SJSA1 (cell line): ENCODE measurements around the gene ZBTB16. TPM values are rescaled to one million over a fixed set of nuclear protein-coding genes. Genes with fewer than 3 reads are reported as not detected.

Experiments used
- DNase-seq, 2 experiments: peaks; one replicate each; pipeline ENCODE4 v3.0.0-alpha.2; 2015 to 2020; ENCODE audit warnings: low spot score in 2 of 2, low read depth in 1 of 2
- H3K27ac ChIP-seq: fragments of 250-450 bp; sonication (Bioruptor Pico); 2 replicates; pipeline ENCODE4 v1.5.1; 2020; ENCODE audit warnings: mild to moderate bottlenecking, moderate library complexity
- H3K27me3 ChIP-seq: fragments of 250-450 bp; sonication (Bioruptor Pico); replicated peaks from 2 replicates; pipeline ENCODE4 v1.5.1; 2020; ENCODE audit warnings: mild to moderate bottlenecking, moderate library complexity
- H3K36me3 ChIP-seq: fragments of 250-450 bp; sonication (Bioruptor Pico); 2 replicates; pipeline ENCODE4 v1.5.1; 2020; ENCODE audit warnings: mild to moderate bottlenecking
- H3K4me1 ChIP-seq: fragments of 250-450 bp; sonication (Bioruptor Pico); replicated peaks from 2 replicates; pipeline ENCODE4 v1.6.1; 2021; ENCODE audit warnings: mild to moderate bottlenecking
- H3K4me3 ChIP-seq: fragments of 250-450 bp; sonication (Bioruptor Pico); 2 replicates; pipeline ENCODE4 v1.5.1; 2020; ENCODE audit warnings: mild to moderate bottlenecking
- H3K9me3 ChIP-seq: fragments of 250-450 bp; sonication (Bioruptor Pico); replicated peaks from 2 replicates; pipeline ENCODE4 v1.5.1; 2020; ENCODE audit warnings: mild to moderate bottlenecking
- total RNA-seq: library from RNA; depleted of rRNA; stranded (reverse); fragments of >200 nt; shearing (Covaris generic); gene quantifications from 2 replicates; pipeline ENCODE4 v1.2.3, GENCODE V29; 2014

ZBTB16 gene
- total RNA-seq, 1 experiment from 2014 or later = not detected

- Histone ChIP-seq H3K9me3 (no peaks in the 10 kb centered on the region), H3K27me3 (peaks cover 3% of the 10 kb centered on the region; the same call in 1 of the 2 replicates), H3K36me3 (no peaks in the 10 kb centered on the region), H3K4me1 (no peaks in the 10 kb centered on the region), H3K27ac (no peak overlapping the region), H3K4me3 (no peak overlapping the region)
- DNase-seq = no peak
These were observed 56.8 kb downstream of the ZBTB16 start for GRCh38 chr11:114116357-114116756.

DNA sequence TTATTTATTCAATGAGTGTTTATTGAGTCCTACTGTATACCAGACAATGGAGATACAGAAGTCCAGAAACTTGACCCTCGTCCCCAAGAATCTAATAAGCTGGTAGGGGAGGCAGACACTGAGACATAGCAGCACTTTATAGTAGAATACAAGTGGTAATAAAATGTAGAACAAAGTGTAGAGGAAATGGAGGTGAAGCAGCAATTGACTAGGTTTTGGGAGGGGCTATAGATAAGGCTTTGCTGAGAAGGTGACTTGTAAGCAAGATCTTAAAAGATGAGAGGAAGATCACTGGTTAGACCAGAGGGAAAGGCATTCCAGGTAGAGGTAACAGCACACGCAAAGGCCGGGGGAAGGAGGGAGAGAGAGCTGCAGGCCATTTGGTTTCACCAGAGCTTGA is 57.3 kb downstream of the ZBTB16 start:
- 0 out of 2 replicates have a peak, but pooled peaks cover 3% of the 10 kb centered on the region for H3K27me3 ChIP-seq
- H3K4me3 ChIP-seq = no peak overlapping the region
- H3K36me3 ChIP-seq = no peaks in the 10 kb centered on the region
- H3K9me3 ChIP-seq = no peaks in the 10 kb centered on the region
- DNase-seq = no peak
- no peaks in the 10 kb centered on the region for H3K4me1 ChIP-seq
- no peak overlapping the region for H3K27ac ChIP-seq

DNA sequence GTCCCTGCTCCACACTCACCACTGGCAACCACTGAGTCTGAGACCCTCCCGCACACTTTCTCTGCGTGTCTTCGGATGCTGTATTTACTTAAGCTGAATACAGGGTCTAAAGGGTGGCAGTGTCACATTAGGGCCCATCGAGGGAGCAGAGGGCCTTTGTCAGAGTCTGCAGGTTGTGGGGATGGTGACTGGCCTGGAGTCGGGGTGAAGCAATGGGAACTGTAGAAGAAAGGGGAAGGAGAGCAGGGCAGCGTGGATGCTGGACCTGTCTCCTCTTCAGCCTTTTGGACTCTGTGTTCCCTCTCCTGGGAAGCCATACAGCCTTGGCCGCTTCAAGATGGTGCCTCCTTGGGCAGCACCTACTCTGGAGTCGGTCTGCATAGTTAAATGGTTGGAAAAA is 61.1 kb downstream of the ZBTB16 start:
- no peak for DNase-seq
- H3K9me3 ChIP-seq = no peaks in the 10 kb centered on the region
- no peak overlapping the region for H3K27ac ChIP-seq
- H3K27me3 ChIP-seq = no peaks in the 10 kb centered on the region
- H3K4me3 ChIP-seq = no peak overlapping the region
- no peaks in the 10 kb centered on the region for H3K4me1 ChIP-seq
- H3K36me3 ChIP-seq = no peaks in the 10 kb centered on the region

DNA sequence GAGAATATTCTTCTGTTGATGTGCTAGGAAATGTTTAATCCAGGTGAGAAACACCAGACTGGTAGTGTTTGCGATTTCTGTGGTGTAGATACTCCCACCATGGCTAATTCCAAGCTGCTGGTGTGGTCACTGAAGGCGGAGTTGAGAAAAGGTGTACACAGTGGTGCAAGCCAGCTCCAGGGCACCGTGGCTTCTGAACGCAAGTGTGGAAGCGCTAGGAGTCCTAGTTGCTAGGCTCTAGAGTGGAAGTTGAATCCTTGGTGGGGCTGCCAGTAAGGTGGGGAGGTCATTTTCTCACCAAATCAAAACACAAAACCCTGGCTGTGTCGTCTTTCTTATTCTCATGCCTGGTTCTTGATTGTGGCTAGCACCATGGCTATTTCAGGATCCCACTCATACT is 61.6 kb downstream of the ZBTB16 start:
- no peaks in the 10 kb centered on the region for H3K9me3 ChIP-seq
- DNase-seq = no peak
- no peak overlapping the region for H3K27ac ChIP-seq
- no peak overlapping the region for H3K4me3 ChIP-seq
- H3K4me1 ChIP-seq = no peaks in the 10 kb centered on the region
- H3K36me3 ChIP-seq = no peaks in the 10 kb centered on the region
- no peaks in the 10 kb centered on the region for H3K27me3 ChIP-seq

GRCh38 chr11:114121804-114122504 is 62.4 kb downstream of the ZBTB16 start:
- Histone ChIP-seq H3K36me3 (no peaks in the 10 kb centered on the region), H3K9me3 (no peaks in the 10 kb centered on the region), H3K4me3 (no peak overlapping the region), H3K27me3 (no peaks in the 10 kb centered on the region), H3K4me1 (no peaks in the 10 kb centered on the region), H3K27ac (no peak overlapping the region)
- no peak for DNase-seq

GRCh38 chr11:114122686-114123085 is 63.2 kb downstream of the ZBTB16 start:
- H3K27ac ChIP-seq = no peak overlapping the region
- no peaks in the 10 kb centered on the region for H3K4me1 ChIP-seq
- DNase-seq = no peak
- H3K9me3 ChIP-seq = no peaks in the 10 kb centered on the region
- no peaks in the 10 kb centered on the region for H3K27me3 ChIP-seq
- H3K4me3 ChIP-seq = no peak overlapping the region
- H3K36me3 ChIP-seq = no peaks in the 10 kb centered on the region

GRCh38 chr11:114123692-114124330 is 64.3 kb downstream of the ZBTB16 start:
- no peaks in the 10 kb centered on the region for H3K9me3 ChIP-seq
- no peaks in the 10 kb centered on the region for H3K4me1 ChIP-seq
- H3K36me3 ChIP-seq = no peaks in the 10 kb centered on the region
- H3K4me3 ChIP-seq = no peak overlapping the region
- no peak for DNase-seq
- H3K27ac ChIP-seq = no peak overlapping the region
- no peaks in the 10 kb centered on the region for H3K27me3 ChIP-seq

GRCh38 chr11:114124601-114125144 is 65.2 kb downstream of the ZBTB16 start:
- DNase-seq = no peak
- Histone ChIP-seq H3K9me3 (no peaks in the 10 kb centered on the region), H3K4me1 (no peaks in the 10 kb centered on the region), H3K27me3 (no peaks in the 10 kb centered on the region), H3K36me3 (no peaks in the 10 kb centered on the region), H3K27ac (no peak overlapping the region), H3K4me3 (no peak overlapping the region)

GRCh38 chr11:114125531-114125930 is 66.0 kb downstream of the ZBTB16 start:
- DNase-seq = no peak
- H3K4me3 ChIP-seq = no peak overlapping the region
- H3K27ac ChIP-seq = no peak overlapping the region
- no peaks in the 10 kb centered on the region for H3K36me3 ChIP-seq
- H3K9me3 ChIP-seq = no peaks in the 10 kb centered on the region
- H3K4me1 ChIP-seq = no peaks in the 10 kb centered on the region
- no peaks in the 10 kb centered on the region for H3K27me3 ChIP-seq

DNA sequence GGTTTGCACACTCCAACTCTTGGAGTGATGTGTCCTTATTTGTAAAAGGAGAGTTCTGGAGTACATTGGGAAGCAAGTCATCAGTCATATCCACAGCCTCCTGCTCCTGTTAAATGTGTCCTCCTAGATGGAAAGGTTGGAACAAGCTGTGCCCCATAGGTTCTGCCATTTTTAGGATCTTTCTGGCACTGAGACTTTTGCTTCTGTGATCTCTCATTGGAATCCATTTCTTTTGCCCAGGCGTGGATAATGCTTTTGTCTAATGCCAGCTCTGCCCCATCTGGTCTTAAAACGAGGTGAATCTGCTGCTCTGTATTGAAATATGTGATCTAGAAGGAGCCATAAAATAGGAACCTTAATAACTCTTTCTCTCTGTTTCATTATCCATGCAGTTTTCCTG is 66.4 kb downstream of the ZBTB16 start:
- Histone ChIP-seq H3K36me3 (no peaks in the 10 kb centered on the region), H3K4me1 (no peaks in the 10 kb centered on the region), H3K27ac (no peak overlapping the region), H3K4me3 (no peak overlapping the region), H3K27me3 (no peaks in the 10 kb centered on the region), H3K9me3 (no peaks in the 10 kb centered on the region)
- DNase-seq = no peak

GRCh38 chr11:114128399-114128798 is 68.9 kb downstream of the ZBTB16 start:
- H3K9me3 ChIP-seq = no peaks in the 10 kb centered on the region
- no peaks in the 10 kb centered on the region for H3K36me3 ChIP-seq
- no peaks in the 10 kb centered on the region for H3K4me1 ChIP-seq
- H3K27ac ChIP-seq = no peak overlapping the region
- DNase-seq = no peak
- H3K4me3 ChIP-seq = no peak overlapping the region
- H3K27me3 ChIP-seq = no peaks in the 10 kb centered on the region

- Histone ChIP-seq H3K36me3 (no peaks in the 10 kb centered on the region), H3K4me3 (no peak overlapping the region), H3K9me3 (no peaks in the 10 kb centered on the region), H3K4me1 (no peaks in the 10 kb centered on the region), H3K27me3 (no peaks in the 10 kb centered on the region), H3K27ac (no peak overlapping the region)
- no peak for DNase-seq
These were observed 69.6 kb downstream of the ZBTB16 start for GRCh38 chr11:114129142-114129541.

- no peaks in the 10 kb centered on the region for H3K36me3 ChIP-seq
- no peak overlapping the region for H3K4me3 ChIP-seq
- no peaks in the 10 kb centered on the region for H3K27me3 ChIP-seq
- no peaks in the 10 kb centered on the region for H3K9me3 ChIP-seq
- DNase-seq = no peak
- H3K27ac ChIP-seq = no peak overlapping the region
- H3K4me1 ChIP-seq = no peaks in the 10 kb centered on the region
These were observed 70.2 kb downstream of the ZBTB16 start for GRCh38 chr11:114129699-114130098.

DNA sequence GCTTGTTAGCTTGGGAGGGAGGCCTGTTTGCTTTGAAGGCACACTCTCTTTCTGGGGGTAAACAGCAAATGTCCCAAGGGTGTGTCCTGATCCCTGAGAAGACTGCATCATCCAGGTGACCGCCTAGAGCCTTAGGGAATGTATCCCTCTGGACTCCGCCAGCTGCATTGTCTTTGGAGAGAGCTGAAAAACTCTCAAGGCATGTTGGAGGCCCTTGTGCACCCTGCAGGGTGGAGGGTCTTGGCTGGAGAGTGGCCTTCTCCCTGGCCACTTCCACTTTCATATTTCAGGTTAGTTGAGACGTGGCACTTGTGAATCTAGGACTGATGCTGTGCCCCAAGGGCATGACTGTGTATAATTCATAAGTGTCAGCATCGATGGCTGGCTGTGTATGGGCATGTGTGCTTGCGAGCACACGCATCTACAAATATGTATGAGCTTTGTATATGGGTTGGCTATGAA is 70.6 kb downstream of the ZBTB16 start:
- H3K4me3 ChIP-seq = no peak overlapping the region

More for the DNA sequence above, 70.6 kb downstream of the ZBTB16 start:
- no peaks in the 10 kb centered on the region for H3K36me3 ChIP-seq
- H3K9me3 ChIP-seq = no peaks in the 10 kb centered on the region
- H3K4me1 ChIP-seq = no peaks in the 10 kb centered on the region
- H3K27me3 ChIP-seq = no peaks in the 10 kb centered on the region
- H3K27ac ChIP-seq = no peak overlapping the region
- no peak for DNase-seq
